Fibroblast of pulmonary artery (primary cell): ENCODE results near the gene BEND7.
"Not testable (repeated sequence)": the region's sequence is repeated elsewhere in the genome, so short reads cannot be mapped to it uniquely, and the experiment has no call there.

ENCODE experiments used
- DNase-seq: peaks from one replicate; pipeline ENCODE4 v3.0.0-alpha.2; 2010; ENCODE audit warnings: low read depth
- H3K4me3 ChIP-seq: replicated peaks from 2 replicates; pipeline ENCODE4 v1.5.1; 2011; ENCODE audit warnings: low read depth, mild to moderate bottlenecking, control low read depth, low read length, moderate library complexity
- CTCF ChIP-seq: IDR thresholded peaks from 2 replicates; pipeline ENCODE4 v1.5.1; 2011; ENCODE audit warnings: mild to moderate bottlenecking, control low read depth, low read length, inconsistent platforms; ENCODE audit errors: missing control alignments

Gene BEND7

GRCh38 chr10:13560597-13560996 lies 31.8 kb upstream of the BEND7 start:
- TF ChIP-seq CTCF = no peak
- no peak overlapping the region for H3K4me3 ChIP-seq
- DNase-seq = peak; percentile 18

- H3K4me3 ChIP-seq = no peak overlapping the region
- TF ChIP-seq CTCF = no peak
- no peak for DNase-seq
Observed at GRCh38 chr10:13559124-13559700, 30.4 kb upstream of the BEND7 start.

GRCh38 chr10:13555884-13556510 lies 27.2 kb upstream of the BEND7 start:
- DNase-seq = no peak
- TF ChIP-seq CTCF = no peak
- no peak overlapping the region for H3K4me3 ChIP-seq

- TF ChIP-seq CTCF = no peak
- H3K4me3 ChIP-seq = no peak overlapping the region
- DNase-seq = no peak
Observed at GRCh38 chr10:13550802-13551201, 22.0 kb upstream of the BEND7 start.

- no peak for TF ChIP-seq CTCF
- DNase-seq = no peak
- no peak overlapping the region for H3K4me3 ChIP-seq
Observed at GRCh38 chr10:13542533-13542932, 13.7 kb upstream of the BEND7 start.

GRCh38 chr10:13537985-13538384 lies 9.2 kb upstream of the BEND7 start:
- DNase-seq, H3K4me3 ChIP-seq: not testable (repeated sequence)

GRCh38 chr10:13536674-13537366 lies 8.0 kb upstream of the BEND7 start:
- peak; percentile 49 for DNase-seq
- H3K4me3 ChIP-seq = no peak overlapping the region
- TF ChIP-seq CTCF = peak; percentile 60
